GM12892 (cell line): ENCODE data around the gene ARHGEF4.

Experiments
- POLR2A ChIP-seq: IDR thresholded peaks from 2 replicates; pipeline ENCODE4 v1.6.1; 2011; ENCODE audit warnings: low read depth, low read length, control low read depth
- POLR2AphosphoS5 ChIP-seq: IDR thresholded peaks from 2 replicates; pipeline ENCODE4 v1.6.1; 2011; ENCODE audit warnings: low read depth, low read length, control low read depth
- TAF1 ChIP-seq: IDR thresholded peaks from 2 replicates; pipeline ENCODE4 v1.6.1; 2011; ENCODE audit warnings: low read depth, mild to moderate bottlenecking, control low read depth, low read length, borderline replicate concordance

DNA sequence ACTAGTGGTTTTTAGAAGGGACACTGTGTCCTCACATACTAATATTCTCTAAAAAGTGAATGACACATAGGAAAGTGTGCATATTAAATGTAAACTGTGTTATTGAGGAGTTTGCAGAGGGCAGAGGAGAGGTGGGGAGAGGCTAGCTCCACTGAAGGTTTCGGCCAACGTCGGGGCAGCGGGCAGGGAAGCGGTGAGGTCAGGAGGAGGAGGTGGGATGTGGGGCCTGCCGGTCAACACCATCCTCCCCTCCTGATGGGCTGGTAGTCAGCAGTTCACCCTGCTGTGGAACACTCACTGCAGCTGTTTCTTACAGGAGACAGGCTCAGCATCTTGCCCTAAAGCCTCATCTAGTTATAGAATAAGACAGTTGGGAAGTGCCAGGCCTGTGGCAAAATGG lies 74.2 kb downstream of the ARHGEF4 start:
- TF ChIP-seq POLR2A (no peak), POLR2AphosphoS5 (no peak), TAF1 (no peak)
